Stimulated activated CD4-positive, alpha-beta T cell treated with anti-CD3 and anti-CD28 coated beads, TNF-alpha, amount 100 ng/mL, for 24 hours (primary cell): Measurements from ENCODE around the gene C20orf173.
"Not testable (repeated sequence)": the region's sequence is repeated elsewhere in the genome, so short reads cannot be mapped to it uniquely, and the experiment has no call there.

Experiments
- DNase-seq, 3 experiments: peaks; one replicate each; pipeline ENCODE4 v3.0.0-alpha.2; 2020; ENCODE audit warnings: low read depth in 3 of 3

Gene C20orf173

GRCh38 chr20:35546127-35546526, 16.7 kb upstream of the C20orf173 start:
- no peak for DNase-seq

- not testable (repeated sequence) for DNase-seq
These were observed 15.5 kb upstream of the C20orf173 start for GRCh38 chr20:35544941-35545340.

DNA sequence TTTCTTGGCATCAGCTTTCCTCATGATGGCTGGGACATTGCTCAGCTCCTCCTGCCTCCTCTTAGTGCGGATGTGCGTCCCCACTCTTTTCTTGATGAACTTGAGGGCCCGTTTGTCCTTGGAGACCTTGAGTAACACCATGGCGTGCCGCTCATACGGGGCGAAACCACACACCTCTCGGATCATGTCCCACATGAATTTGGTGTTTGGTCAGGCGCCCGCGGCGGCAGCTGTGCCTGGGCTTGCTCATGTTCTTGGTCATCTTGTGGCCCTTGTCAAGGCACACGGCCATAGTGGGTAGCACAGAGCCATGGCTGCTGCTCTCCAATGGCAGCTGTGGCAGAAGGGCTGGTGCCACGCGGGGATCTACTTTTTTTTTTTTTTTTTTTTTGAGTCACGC, 15.0 kb upstream of the C20orf173 start:
- DNase-seq, result no peak

DNA sequence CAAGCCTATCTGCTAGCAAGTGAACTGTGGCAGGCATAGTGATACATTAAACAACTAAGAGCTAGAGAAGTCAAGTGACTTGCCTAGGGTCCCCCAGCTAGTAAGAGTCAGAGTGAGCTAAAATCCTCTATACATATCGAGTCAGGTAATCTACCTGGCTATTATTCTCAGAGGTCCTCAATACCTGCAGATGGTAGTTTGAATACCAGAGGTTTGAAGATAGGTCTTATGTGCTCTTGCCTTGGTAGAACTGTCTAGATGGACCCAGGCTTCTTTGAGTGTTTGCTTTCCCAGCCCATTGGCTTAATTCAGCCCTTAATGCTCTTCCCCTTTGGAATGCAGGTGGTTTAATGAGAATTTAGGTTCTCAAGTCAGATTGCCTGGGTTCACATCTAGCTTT, 13.5 kb upstream of the C20orf173 start:
- no peak for DNase-seq

DNA sequence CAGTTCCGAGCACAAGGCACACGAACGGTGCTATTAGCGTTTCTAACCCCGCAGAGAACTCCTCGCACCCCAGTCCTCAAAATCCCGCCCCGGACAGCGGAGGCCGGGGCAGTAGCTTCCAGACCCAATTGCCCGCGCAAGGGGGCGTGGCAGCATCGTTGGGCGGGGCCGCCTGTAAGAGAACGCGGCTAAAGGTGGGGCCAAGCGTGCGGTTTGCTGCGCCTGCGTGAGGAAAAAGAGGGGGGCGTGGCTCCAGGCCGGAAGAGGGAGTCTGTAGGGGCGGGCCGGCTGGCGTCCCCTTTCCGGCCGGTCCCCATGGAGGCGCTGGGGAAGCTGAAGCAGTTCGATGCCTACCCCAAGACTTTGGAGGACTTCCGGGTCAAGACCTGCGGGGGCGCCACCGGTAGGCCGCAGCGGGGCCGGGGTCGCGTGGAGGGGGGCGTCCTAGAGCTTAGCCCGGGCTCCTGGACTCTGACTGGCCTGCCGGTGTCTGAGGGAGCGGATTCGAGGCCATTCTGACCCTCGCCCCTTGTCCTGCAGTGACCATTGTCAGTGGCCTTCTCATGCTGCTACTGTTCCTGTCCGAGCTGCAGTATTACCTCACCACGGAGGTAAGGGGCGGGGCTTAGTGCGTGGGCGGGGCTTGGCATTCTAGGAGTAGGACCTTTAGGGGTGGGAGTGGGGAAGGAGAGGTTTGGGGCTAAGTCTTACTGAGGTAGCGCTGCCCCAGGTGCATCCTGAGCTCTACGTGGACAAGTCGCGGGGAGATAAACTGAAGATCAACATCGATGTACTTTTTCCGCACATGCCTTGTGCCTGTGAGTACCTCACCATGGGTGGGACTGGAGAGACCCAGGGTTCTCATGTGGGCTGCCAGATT, 12.6 kb upstream of the C20orf173 start, which contains the start of gene ERGIC3:
ERGIC3 (plus strand) TSS at position 296 of the 880 bp plus-strand sequence; CDS start at position 316, 20 bp downstream.
- peak; percentile 95 to 98 (median 96) for DNase-seq

GRCh38 chr20:35541118-35541782, 11.8 kb upstream of the C20orf173 start:
- no peak for DNase-seq

DNA sequence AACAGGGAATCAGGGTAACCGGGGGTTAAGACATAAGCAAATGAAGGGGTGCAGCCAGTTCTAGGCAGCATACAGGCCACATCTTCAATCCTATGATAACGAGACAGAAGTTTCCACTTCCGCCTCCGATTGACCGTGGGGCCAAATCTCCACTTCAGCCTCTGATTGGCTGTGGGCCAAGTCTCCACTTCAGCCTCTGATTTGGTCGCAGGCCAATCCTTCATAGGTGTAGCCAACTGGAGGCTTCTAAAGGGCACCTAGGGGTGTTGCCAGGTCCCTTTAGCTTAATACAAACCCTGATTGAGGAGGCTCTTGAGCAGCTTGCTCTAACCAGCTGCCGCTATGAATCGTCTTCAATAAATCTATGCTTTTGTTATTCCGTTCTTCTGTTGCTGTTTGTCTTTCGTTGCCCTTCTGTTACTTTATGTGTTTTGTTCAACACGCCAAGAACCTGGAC, 10.3 kb upstream of the C20orf173 start:
- DNase-seq, result peak in 1 of 3 experiments; percentile 9

DNA sequence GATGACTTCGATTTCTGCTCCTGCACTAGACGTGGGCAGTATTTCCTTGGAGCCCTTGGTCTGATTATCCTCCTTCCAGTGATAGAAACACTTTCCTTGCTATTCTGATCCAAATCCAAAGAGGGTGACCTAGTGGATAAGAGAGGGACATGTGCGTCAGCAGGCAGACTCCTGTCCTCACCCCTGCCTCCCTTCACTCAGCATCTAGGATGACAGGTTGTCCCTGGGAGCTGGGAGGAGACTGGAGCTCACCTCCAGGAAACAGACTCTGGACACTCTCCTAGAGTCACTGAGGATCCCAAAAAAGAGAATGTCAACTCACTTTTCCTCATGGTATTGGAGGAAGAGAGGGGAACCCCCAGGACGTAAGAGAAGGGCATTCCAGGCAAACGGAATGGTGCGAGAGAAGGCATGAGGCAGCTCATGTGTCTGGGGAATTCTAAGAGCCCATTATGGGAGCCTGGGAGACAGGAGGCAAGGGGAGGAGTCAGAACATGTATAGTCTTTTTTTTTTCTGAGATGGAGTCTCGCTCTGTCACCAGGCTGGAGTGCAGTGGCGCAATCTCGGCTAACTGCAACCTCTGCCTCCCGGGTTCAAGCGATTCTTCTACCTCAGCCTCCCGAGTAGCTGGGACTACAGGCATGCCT, 2.2 kb downstream of the C20orf173 start:
- no peak for DNase-seq

DNA sequence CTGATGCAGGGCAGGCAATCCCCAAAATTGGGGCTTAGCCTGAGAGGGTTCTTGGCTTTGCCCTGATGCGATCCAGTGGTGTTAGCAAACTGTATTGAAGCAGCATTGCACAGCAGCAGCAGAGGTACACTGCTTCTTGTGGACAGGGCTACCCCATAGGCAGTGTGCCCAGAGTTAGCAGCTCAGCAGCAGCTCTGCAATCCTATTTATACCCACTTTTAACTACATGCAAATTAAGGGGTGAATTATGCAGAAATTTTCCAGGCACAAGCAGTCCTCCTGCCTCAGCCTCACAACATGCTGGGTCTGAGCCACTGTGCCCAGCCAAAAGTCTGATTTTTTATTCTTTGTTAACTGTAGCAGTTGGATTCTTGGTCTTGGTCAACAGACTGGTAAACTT, 3.8 kb downstream of the C20orf173 start:
- no peak for DNase-seq

GRCh38 chr20:35523298-35523888, 6.1 kb downstream of the C20orf173 start:
- peak in 1 of 3 experiments; percentile 24 for DNase-seq

DNA sequence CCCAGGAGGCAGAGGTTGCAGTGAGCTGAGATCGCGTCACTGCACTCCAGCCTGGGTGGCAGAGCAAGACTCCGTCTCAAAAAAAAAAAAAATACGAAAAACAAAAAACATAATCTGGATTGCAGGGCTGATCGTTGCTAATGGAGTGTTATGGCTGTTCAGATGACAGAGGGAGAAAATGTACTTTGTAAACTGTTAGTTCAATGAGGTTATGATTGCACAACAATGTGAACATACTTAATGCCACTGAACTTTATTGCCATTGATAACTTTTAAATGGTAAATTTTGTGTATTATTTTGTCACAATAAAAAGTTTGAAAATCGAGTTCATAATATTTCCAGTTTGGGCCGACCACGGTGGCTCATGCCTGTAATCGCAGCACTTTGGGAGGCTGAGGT, 10.5 kb downstream of the C20orf173 start:
- DNase-seq, result no peak

- not testable (repeated sequence) for DNase-seq
These were observed 11.7 kb downstream of the C20orf173 start for GRCh38 chr20:35517767-35518166.

- no peak for DNase-seq
These were observed 12.3 kb downstream of the C20orf173 start for GRCh38 chr20:35517125-35517524.

- DNase-seq, result no peak
These were observed 13.4 kb downstream of the C20orf173 start for GRCh38 chr20:35515949-35516645.

DNA sequence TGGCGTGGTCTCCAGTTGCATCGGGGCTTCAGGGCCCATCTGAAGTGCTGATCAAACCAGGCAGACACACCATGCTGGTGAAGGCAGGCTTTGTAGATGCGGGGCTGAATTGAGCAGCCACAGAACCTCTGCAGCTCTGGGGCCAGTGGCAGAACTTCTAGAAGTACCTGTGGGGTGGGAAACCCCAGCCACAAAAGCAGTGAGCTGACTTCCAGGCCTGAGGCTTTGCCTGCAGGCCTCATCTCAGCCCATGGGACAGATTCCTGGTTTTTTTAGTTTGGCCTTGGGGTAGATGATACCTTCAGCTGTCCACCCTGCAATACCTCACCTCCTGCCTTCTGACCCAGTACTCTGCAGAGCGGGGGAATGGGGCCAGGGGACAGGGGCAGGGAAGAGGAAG, 14.1 kb downstream of the C20orf173 start:
- DNase-seq, result no peak

GRCh38 chr20:35514371-35514932, 15.0 kb downstream of the C20orf173 start:
- no peak for DNase-seq

- DNase-seq, result no peak
These were observed 17.5 kb downstream of the C20orf173 start for GRCh38 chr20:35511814-35512420.

DNA sequence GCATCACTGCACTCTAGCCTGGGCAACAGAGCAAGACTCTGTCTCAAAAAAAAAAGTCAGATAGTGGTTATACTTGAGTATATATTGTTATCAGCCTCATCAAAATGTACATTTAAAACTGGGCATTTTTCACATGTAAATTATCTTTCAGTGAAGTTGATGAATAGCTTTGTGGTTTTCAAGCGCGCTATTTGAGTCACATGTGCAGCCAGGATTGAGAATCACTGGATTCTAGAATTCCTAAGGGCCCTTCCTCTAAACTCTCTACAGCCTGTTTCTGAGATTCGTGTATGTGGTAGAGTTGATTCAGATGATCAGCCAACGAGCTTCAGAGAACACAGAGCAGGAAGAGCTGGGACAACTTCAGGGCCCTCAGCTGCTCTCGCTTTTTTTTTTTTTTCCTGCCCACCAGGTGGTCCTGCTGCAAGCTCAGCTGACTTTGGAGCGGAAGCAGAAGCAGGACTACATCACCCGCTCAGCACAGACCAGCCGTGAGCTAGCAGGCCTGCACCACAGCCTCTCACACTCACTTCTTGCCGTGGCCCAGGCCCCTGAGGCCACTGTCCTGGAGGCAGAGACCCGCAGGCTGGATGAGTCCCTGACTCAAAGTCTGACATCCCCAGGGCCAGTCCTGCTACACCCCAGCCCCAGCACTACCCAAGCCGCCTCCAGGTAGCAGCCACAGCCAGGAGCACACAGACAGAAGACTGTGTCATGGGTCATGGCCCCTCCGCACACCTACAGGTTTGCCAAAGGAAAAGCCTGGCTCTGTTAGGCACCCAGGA, 18.3 kb downstream of the C20orf173 start:
- DNase-seq, result no peak

GRCh38 chr20:35508493-35509218, 20.8 kb downstream of the C20orf173 start:
- no peak for DNase-seq
